Measurements from ENCODE around the gene KRTAP10-12. TPM values are rescaled to one million over a fixed set of nuclear protein-coding genes. Genes with fewer than 3 reads are reported as not detected.
A peak's percentile ranks its signal among the peaks of the same experiment; 100 is the strongest.

Gene KRTAP10-12
- total RNA-seq, 1 donor from 2014 or later: not detected

- Histone ChIP-seq H3K4me3 (no peak overlapping the region), H3K9me3 (ENCODE audit: low read depth) (no peaks in the 10 kb centered on the region), H3K36me3 (no peaks in the 10 kb centered on the region), H3K9ac (no peak overlapping the region), H3F3A (ENCODE audit: low read depth) (no peaks in the 10 kb centered on the region), H3K4me1 (peaks cover 34% of the 10 kb centered on the region), H3K79me2 (ENCODE audit: low read depth) (no peaks in the 10 kb centered on the region), H2AFZ (replicated peaks) (no peak overlapping the region), H3K27ac (no peak overlapping the region), H3K4me2 (no peak overlapping the region), H4K20me1 (ENCODE audit: low read depth) (no peaks in the 10 kb centered on the region), H3K27me3 (peaks cover 45% of the 10 kb centered on the region)
- Mint-ChIP-seq H3K4me1 (peaks cover 59% of the 10 kb centered on the region), H3K9me3 (peaks cover 2% of the 10 kb centered on the region), H3K27ac (peak overlapping the region; percentile 38), H3K36me3 (no peaks in the 10 kb centered on the region), H3K27me3 (ENCODE audit: insufficient read depth, low read depth) (peaks cover 60% of the 10 kb centered on the region), H3K4me3 (peak overlapping the region; percentile 9)
- TF ChIP-seq EZH2phosphoT487 (IDR thresholded peaks at IDR 0.05): no peak
- no peak for TF ChIP-seq EZH2 (IDR thresholded peaks at IDR 0.05)
- DNase-seq (ENCODE audit: low spot score): no peak
These were observed 4.6 kb downstream of the KRTAP10-12 start for GRCh38 chr21:44701541-44701940.

GRCh38 chr21:44702111-44702972 is 5.4 kb downstream of the KRTAP10-12 start:
- no peak overlapping the region for H3K4me3 ChIP-seq
- H3F3A ChIP-seq (ENCODE audit: low read depth): no peaks in the 10 kb centered on the region
- no peak overlapping the region for H2AFZ ChIP-seq (replicated peaks)
- H3K9me3 Mint-ChIP-seq: peaks cover 2% of the 10 kb centered on the region
- H3K9me3 ChIP-seq (ENCODE audit: low read depth): no peaks in the 10 kb centered on the region
- no peak for TF ChIP-seq CTCF (IDR thresholded peaks at IDR 0.05)
- H3K27me3 Mint-ChIP-seq (ENCODE audit: insufficient read depth, low read depth): peaks cover 61% of the 10 kb centered on the region
- H3K4me1 Mint-ChIP-seq: peaks cover 56% of the 10 kb centered on the region
- no peak overlapping the region for H3K4me3 Mint-ChIP-seq
- DNase-seq (ENCODE audit: low spot score): no peak
- no peak overlapping the region for H3K4me2 ChIP-seq
- no peak overlapping the region for H3K27ac ChIP-seq
- no peak overlapping the region for H3K9ac ChIP-seq
- H3K79me2 ChIP-seq (ENCODE audit: low read depth): no peaks in the 10 kb centered on the region
- H3K27ac Mint-ChIP-seq: peak overlapping the region; percentile 38
- peaks cover 53% of the 10 kb centered on the region for H3K27me3 ChIP-seq
- peaks cover 39% of the 10 kb centered on the region for H3K4me1 ChIP-seq
- H3K36me3 ChIP-seq: no peaks in the 10 kb centered on the region
- no peaks in the 10 kb centered on the region for H3K36me3 Mint-ChIP-seq
- H4K20me1 ChIP-seq (ENCODE audit: low read depth): no peaks in the 10 kb centered on the region

- Mint-ChIP-seq H3K27ac (peak overlapping the region; percentile 29), H3K4me3 (no peak overlapping the region), H3K9me3 (peaks cover 2% of the 10 kb centered on the region), H3K27me3 (ENCODE audit: insufficient read depth, low read depth) (peaks cover 63% of the 10 kb centered on the region), H3K4me1 (peaks cover 56% of the 10 kb centered on the region), H3K36me3 (no peaks in the 10 kb centered on the region)
- no peak for DNase-seq (ENCODE audit: low spot score)
- Histone ChIP-seq H3K4me1 (peaks cover 39% of the 10 kb centered on the region), H3K36me3 (no peaks in the 10 kb centered on the region), H3K79me2 (ENCODE audit: low read depth) (no peaks in the 10 kb centered on the region), H4K20me1 (ENCODE audit: low read depth) (peaks cover 3% of the 10 kb centered on the region), H2AFZ (replicated peaks) (no peak overlapping the region), H3K9ac (no peak overlapping the region), H3K27me3 (peaks cover 61% of the 10 kb centered on the region), H3K4me2 (no peak overlapping the region), H3K9me3 (ENCODE audit: low read depth) (no peaks in the 10 kb centered on the region), H3K4me3 (no peak overlapping the region), H3F3A (ENCODE audit: low read depth) (no peaks in the 10 kb centered on the region), H3K27ac (no peak overlapping the region)
- TF ChIP-seq EZH2phosphoT487 (IDR thresholded peaks at IDR 0.05): no peak
- TF ChIP-seq CTCF (IDR thresholded peaks at IDR 0.05): no peak
- TF ChIP-seq EZH2 (IDR thresholded peaks at IDR 0.05): no peak
These were observed 6.2 kb downstream of the KRTAP10-12 start for GRCh38 chr21:44702973-44703730.

All from neural progenitor cell (in vitro differentiated cells).